HCT116 (cell line): ENCODE results near the gene LRRC70. TPM values are rescaled to one million over a fixed set of nuclear protein-coding genes. Genes with fewer than 3 reads are reported as not detected.

Source experiments
- ATAC-seq: fragments of 200-7000 bp; cut with Tn5 transposase; 2 replicates; pipeline ENCODE4 v1.9.1; 2020; ENCODE audit warnings: mild to moderate bottlenecking, moderate library complexity
- BruUV-seq: library from RNA; stranded (reverse); fragments of 400-500 nt; replicated peaks from 2 replicates; lab custom pipeline; 2021; lab: Mats Ljungman, UMichigan
- CTCF ChIA-PET: fragments of 300-600 bp; sonication (Branson Sonifier 250); formaldehyde crosslinking; loops from one replicate; lab custom pipeline; 2021; ENCODE audit warnings: antibody characterized with exemption; lab: Charles Lee
- POLR2A ChIA-PET: fragments of 300-600, 350-600 bp; sonication (Branson Sonifier 250); formaldehyde crosslinking; loops from one replicate; lab custom pipeline; 2021; ENCODE audit warnings: antibody characterized with exemption; lab: Charles Lee
- RAD21 ChIA-PET, 2 experiments: fragments of 300-600 bp; sonication (Branson Sonifier 250); formaldehyde crosslinking; loops; one replicate each; lab custom pipeline; 2023; ENCODE audit warnings: low total read pairs in 2 of 2; ENCODE audit not compliant: uncharacterized antibody in 2 of 2, unreplicated experiment in 2 of 2, low non-redundant PET in 1 of 2; lab: Charles Lee
- DNase-seq: peaks from one replicate; pipeline ENCODE4 v3.0.0-alpha.2; 2010; ENCODE audit warnings: low read depth, low spot score
- H2AFZ ChIP-seq: fragments of 200-600 bp; shearing (Covaris generic), sonication (generic); 2 replicates; pipeline ENCODE4 v1.6.1; 2017; ENCODE audit warnings: low read depth, mixed run types, mixed read lengths, antibody characterized with exemption, low read length; ENCODE audit not compliant: poor library complexity, severe bottlenecking
- H3K27ac ChIP-seq: 2 replicates; pipeline ENCODE4 v1.5.1; 2012; ENCODE audit warnings: low read depth, low read length
- H3K27me3 ChIP-seq: fragments of 200-600 bp; sonication (generic); 2 replicates; pipeline ENCODE4 v1.6.1; 2016; ENCODE audit warnings: mixed run types, low read length, mixed read lengths; ENCODE audit not compliant: insufficient read depth
- H3K36me3 ChIP-seq, 2 experiments: fragments of 200-500 bp in 1 of 2; fragments of 200-600 bp in 1 of 2; sonication (Bioruptor generic) in 1 of 2; sonication (generic) in 1 of 2; 2 replicates each; pipeline versions ENCODE4 v1.5.1 to v1.6.1; 2014 to 2016; ENCODE audit warnings: low read length in 2 of 2, inconsistent platforms in 1 of 2, mixed read lengths in 1 of 2, mixed run types in 1 of 2; ENCODE audit not compliant: insufficient read depth in 2 of 2, control insufficient read depth in 1 of 2
- H3K4me1 ChIP-seq, 2 experiments: fragments of 200-600 bp in 1 of 2; sonication (generic) in 1 of 2; 2 replicates each; pipeline versions ENCODE4 v1.5.1 to v1.6.1; 2012 to 2017; ENCODE audit warnings: low read length in 2 of 2, inconsistent platforms in 1 of 2, mild to moderate bottlenecking in 1 of 2, mixed read lengths in 1 of 2, mixed run types in 1 of 2, moderate library complexity in 1 of 2; ENCODE audit not compliant: insufficient read depth in 2 of 2, control insufficient read depth in 1 of 2
- H3K4me2 ChIP-seq: fragments of 200-600 bp; sonication (generic); 2 replicates; pipeline ENCODE4 v1.6.1; 2017; ENCODE audit warnings: mixed run types, low read length, mixed read lengths
- H3K4me3 ChIP-seq, 2 experiments: fragments of 200-600 bp in 1 of 2; sonication (generic) in 1 of 2; replicated peaks in 1 of 2; 2 replicates each; pipeline ENCODE4 v1.5.1; 2011 to 2016; ENCODE audit warnings: low read length in 2 of 2, control low read depth in 1 of 2, low read depth in 1 of 2, mild to moderate bottlenecking in 1 of 2, mixed read lengths in 1 of 2, mixed run types in 1 of 2
- H3K79me2 ChIP-seq: fragments of 200-600 bp; sonication (generic); 2 replicates; pipeline ENCODE4 v1.6.1; 2017; ENCODE audit warnings: mild to moderate bottlenecking, mixed run types, low read length, moderate library complexity, mixed read lengths; ENCODE audit not compliant: insufficient read depth
- H3K9ac ChIP-seq: fragments of 200-600 bp; sonication (generic); 2 replicates; pipeline ENCODE4 v1.6.1; 2016; ENCODE audit warnings: low read length, mixed read lengths
- H3K9me2 ChIP-seq: fragments of 200-600 bp; sonication (generic), shearing (Covaris generic); 2 replicates; pipeline ENCODE4 v1.6.1; 2017; ENCODE audit warnings: mixed run types, mild to moderate bottlenecking, moderate library complexity; ENCODE audit not compliant: insufficient read depth
- H3K9me3 ChIP-seq, 2 experiments: fragments of 200-500 bp in 1 of 2; fragments of 200-600 bp in 1 of 2; sonication (Bioruptor generic) in 1 of 2; sonication (generic) in 1 of 2; 2 replicates each; pipeline ENCODE4 v1.6.1; 2014 to 2017; ENCODE audit warnings: low read length in 2 of 2, mixed read lengths in 2 of 2, inconsistent platforms in 1 of 2, low read depth in 1 of 2, mild to moderate bottlenecking in 1 of 2, mixed run types in 1 of 2, moderate library complexity in 1 of 2; ENCODE audit not compliant: control insufficient read depth in 1 of 2, insufficient read depth in 1 of 2
- H4K20me1 ChIP-seq: fragments of 200-600 bp; sonication (generic), shearing (Covaris generic); 2 replicates; pipeline ENCODE4 v1.6.1; 2017; ENCODE audit warnings: mixed run types, mild to moderate bottlenecking, moderate library complexity; ENCODE audit not compliant: insufficient read depth
- EGR1 ChIP-seq: IDR thresholded peaks from 2 replicates; pipeline ENCODE4 v1.6.1; 2012; ENCODE audit warnings: low read depth
- POLR2A ChIP-seq: IDR thresholded peaks from 2 replicates; pipeline ENCODE4 v1.7.0; 2011; ENCODE audit warnings: borderline replicate concordance; ENCODE audit not compliant: insufficient read depth, insufficient read length; ENCODE audit errors: extremely low read depth
- POLR2AphosphoS5 ChIP-seq: IDR thresholded peaks from 2 replicates; pipeline ENCODE4 v1.6.1; 2011; ENCODE audit warnings: mild to moderate bottlenecking, low read depth, low read length, moderate library complexity
- TCF7L2 ChIP-seq: IDR thresholded peaks from 2 replicates; pipeline ENCODE4 v1.7.0; 2011; ENCODE audit warnings: borderline replicate concordance, inconsistent platforms; ENCODE audit not compliant: insufficient read depth, insufficient read length; ENCODE audit errors: extremely low read depth
- YY1 ChIP-seq: IDR thresholded peaks from 2 replicates; pipeline ENCODE4 v1.6.1; 2011; ENCODE audit warnings: low read length, low read depth, moderate library complexity, mild to moderate bottlenecking; ENCODE audit not compliant: insufficient replicate concordance; ENCODE audit errors: extremely low read depth
- intact Hi-C: fragments of 100-400 bp; cut with micrococcal nuclease; formaldehyde crosslinking; loops from 2 replicates; pipeline ENCODE4 v1.10.0; 2022
- total RNA-seq: library from RNA; stranded (reverse); gene quantifications from one replicate; pipeline ENCODE4 v1.2.1, GENCODE V29; 2021; ENCODE audit not compliant: unreplicated experiment

Gene LRRC70
- total RNA-seq, 1 experiment from 2014 or later = 0.37 TPM

- H3K9me2 ChIP-seq = no peaks in the 10 kb centered on the region
- CTCF ChIA-PET = no interaction called here
- H3K9ac ChIP-seq = no peak overlapping the region
- RAD21 ChIA-PET = no interaction called here
- H3K79me2 ChIP-seq = peaks cover 4% of the 10 kb centered on the region; the same call in 1 of the 2 replicates
- intact Hi-C loops = no loop called here
- POLR2A ChIA-PET = no interaction called here
- H3K4me3 ChIP-seq = no peak overlapping the region
- H3K27ac ChIP-seq = no peak overlapping the region
- no peak overlapping the region for H3K4me2 ChIP-seq
- DNase-seq (no peak), ATAC-seq (no peak)
- H3K27me3 ChIP-seq = no peaks in the 10 kb centered on the region
- H2AFZ ChIP-seq = no peak overlapping the region
- no peaks in the 10 kb centered on the region for H4K20me1 ChIP-seq
- no peaks in the 10 kb centered on the region for H3K4me1 ChIP-seq
- no TSS peak for BruUV-seq
- no peaks in the 10 kb centered on the region for H3K9me3 ChIP-seq
- no peaks in the 10 kb centered on the region for H3K36me3 ChIP-seq
- TF ChIP-seq EGR1 = no peak
Observed at GRCh38 chr5:62560786-62561185, 17.8 kb upstream of the LRRC70 start.

GRCh38 chr5:62561896-62562295, 16.7 kb upstream of the LRRC70 start:
- no peak for TF ChIP-seq TCF7L2
- no peak for TF ChIP-seq POLR2AphosphoS5
- no peak for TF ChIP-seq POLR2A
- TF ChIP-seq YY1 = no peak
- TF ChIP-seq, all 23 proteins: peak for 0
- H3K79me2 ChIP-seq = peaks cover under 1% of the 10 kb centered on the region; the same call in 1 of the 2 replicates
- no peak overlapping the region for H3K4me3 ChIP-seq
- DNase-seq (no peak), ATAC-seq (no peak)
- no peak overlapping the region for H2AFZ ChIP-seq
- no peaks in the 10 kb centered on the region for H3K9me3 ChIP-seq
- no peaks in the 10 kb centered on the region for H3K9me2 ChIP-seq
- ChIA-PET CTCF (no interaction called here), RAD21 (no interaction called here), POLR2A (no interaction called here)
- no peak overlapping the region for H3K4me2 ChIP-seq
- no peaks in the 10 kb centered on the region for H4K20me1 ChIP-seq
- no TSS peak for BruUV-seq
- H3K9ac ChIP-seq = no peak overlapping the region
- H3K4me1 ChIP-seq = no peaks in the 10 kb centered on the region
- no peak overlapping the region for H3K27ac ChIP-seq
- intact Hi-C loops = no loop called here
- no peaks in the 10 kb centered on the region for H3K27me3 ChIP-seq
- no peaks in the 10 kb centered on the region for H3K36me3 ChIP-seq
